Kidney (tissue), 14 donors: ENCODE measurements around the gene DAW1. TPM values are rescaled to one million over a fixed set of nuclear protein-coding genes. Genes with fewer than 3 reads are reported as not detected.
"Not testable (repeated sequence)": the region's sequence is repeated elsewhere in the genome, so short reads cannot be mapped to it uniquely, and the experiment has no call there.

Source experiments
- DNase-seq, 5 donors: peaks; one replicate each; pipeline ENCODE4 v3.0.0-alpha.2; 2013 to 2020
- FAIRE-seq: peaks from 2 replicates; lab custom pipeline; 2012; peaks lifted over from hg19 to GRCh38; lab: Jason Lieb, UNC
- H3K27ac ChIP-seq, 2 donors: one replicate each; pipeline ENCODE4 v1.7.0; 2013; ENCODE audit warnings: low read depth in 2 of 2, low read length in 2 of 2, inconsistent platforms in 1 of 2
- H3K27me3 ChIP-seq: one replicate; pipeline ENCODE4 v1.7.1; 2013; ENCODE audit warnings: low read length, inconsistent platforms; ENCODE audit not compliant: control insufficient read depth, insufficient read depth
- H3K36me3 ChIP-seq, 3 donors: one replicate each; pipeline versions ENCODE4 v1.7.0 to v1.7.1; 2013; ENCODE audit warnings: low read length in 3 of 3, control low read depth in 1 of 3, inconsistent platforms in 1 of 3; ENCODE audit not compliant: insufficient read depth in 3 of 3, control insufficient read depth in 2 of 3
- H3K4me1 ChIP-seq, 3 donors: one replicate each; pipeline versions ENCODE4 v1.7.0 to v1.7.1; 2013; ENCODE audit warnings: low read length in 3 of 3, inconsistent platforms in 1 of 3, low read depth in 1 of 3; ENCODE audit not compliant: control insufficient read depth in 2 of 3, insufficient read depth in 2 of 3
- H3K4me3 ChIP-seq, 3 donors: one replicate each; pipeline versions ENCODE4 v1.7.0 to v1.8.1; 2013; ENCODE audit warnings: low read length in 3 of 3, control low read depth in 1 of 3, inconsistent platforms in 1 of 3
- H3K9ac ChIP-seq, 3 donors: one replicate each; pipeline versions ENCODE4 v1.7.0 to v1.7.1; 2013; ENCODE audit warnings: low read length in 3 of 3, control low read depth in 1 of 3, inconsistent platforms in 1 of 3
- H3K9me3 ChIP-seq, 3 donors: one replicate each; pipeline versions ENCODE4 v1.7.0 to v1.7.1; 2013; ENCODE audit warnings: low read length in 3 of 3, control low read depth in 1 of 3, inconsistent platforms in 1 of 3; ENCODE audit not compliant: control insufficient read depth in 2 of 3, insufficient read depth in 1 of 3
- CTCF ChIP-seq: IDR thresholded peaks from 3 replicates; pipeline ENCODE4 v1.5.1; 2012; ENCODE audit warnings: mild to moderate bottlenecking, moderate library complexity, borderline replicate concordance; ENCODE audit not compliant: insufficient read depth; ENCODE audit errors: extremely low read depth
- intact Hi-C: fragments of 100-400 bp; cut with DNase I; formaldehyde crosslinking; loops from one replicate; pipeline ENCODE4 v1.11.1; 2022
- polyA plus RNA-seq: library from polyadenylated mRNA; stranded (reverse); fragments of 350-450 nt; fragmentation: Illumina TruSeq; extraction: RNeasy Lipid Tissue Mini Kit (QIAGEN cat#74804); gene quantifications from one replicate; pipeline ENCODE4 v1.2.3, GENCODE V29; 2014; ENCODE audit warnings: low read depth, low replicate concordance; ENCODE audit not compliant: insufficient read depth
- total RNA-seq: library from RNA; stranded (reverse); fragmentation: NEBNext Ultra II Directional; extraction: Animal tissue kit (Norgen Biotek cat#: 25700); gene quantifications from one replicate; pipeline ENCODE4 v1.2.1, GENCODE V29; 2021
- donor health status: control.
- donor health status: control.
- donor health status: control.
- donor health status: control.
- donor health status: control.
- donor health status: DM: yes; HTN: yes; CAD: no.
- donor health status: Normal renal cell carcinoma (clear cell type).

DAW1 gene
- total and polyA plus RNA-seq, 2 donors from 2014 or later = 1.0 to 1.7 TPM

DNA sequence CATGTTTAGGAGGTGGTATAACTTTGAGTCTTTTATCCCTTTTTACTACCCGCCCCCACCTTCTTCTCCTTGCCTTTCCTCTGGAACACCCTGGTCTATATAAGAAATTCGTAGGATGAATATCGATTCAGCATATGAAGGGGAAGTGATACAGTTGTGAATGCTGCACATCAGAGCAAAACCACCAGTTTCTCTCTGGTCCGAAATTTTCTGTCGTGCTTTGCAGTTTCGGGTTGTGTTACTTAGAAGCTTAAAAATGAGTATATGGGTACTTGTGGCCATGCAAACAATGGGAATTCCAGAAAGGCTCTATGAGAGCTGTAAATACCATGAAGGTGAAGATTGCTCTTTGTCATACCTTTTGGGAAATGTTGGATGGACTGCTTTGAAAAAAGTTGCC is 60.6 kb downstream of the DAW1 start:
- TF ChIP-seq CTCF = no peak
- peaks cover 0 to 12% (median 9%) of the 10 kb centered on the region in 3 donors for H3K9me3 ChIP-seq
- no peaks in the 10 kb centered on the region for H3K36me3 ChIP-seq
- no peaks in the 10 kb centered on the region for H3K4me1 ChIP-seq
- H3K4me3 ChIP-seq = no peak overlapping the region
- intact Hi-C loops = no loop called here
- H3K9ac ChIP-seq = no peak overlapping the region
- no peak for DNase-seq
- no peak for FAIRE-seq
- H3K27ac ChIP-seq = no peak overlapping the region
- H3K27me3 ChIP-seq = no peaks in the 10 kb centered on the region

- intact Hi-C loops = no loop called here
- no peak overlapping the region for H3K4me3 ChIP-seq
- H3K9me3 ChIP-seq = peaks cover 0 to 8% (median 6%) of the 10 kb centered on the region in 3 donors
- no peak for TF ChIP-seq CTCF
- FAIRE-seq = no peak
- H3K36me3 ChIP-seq = no peaks in the 10 kb centered on the region
- H3K27ac ChIP-seq = no peak overlapping the region
- no peaks in the 10 kb centered on the region for H3K27me3 ChIP-seq
- DNase-seq = no peak
- no peak overlapping the region for H3K9ac ChIP-seq
- H3K4me1 ChIP-seq = no peaks in the 10 kb centered on the region
These were observed 61.0 kb downstream of the DAW1 start for GRCh38 chr2:227932403-227932802.

DNA sequence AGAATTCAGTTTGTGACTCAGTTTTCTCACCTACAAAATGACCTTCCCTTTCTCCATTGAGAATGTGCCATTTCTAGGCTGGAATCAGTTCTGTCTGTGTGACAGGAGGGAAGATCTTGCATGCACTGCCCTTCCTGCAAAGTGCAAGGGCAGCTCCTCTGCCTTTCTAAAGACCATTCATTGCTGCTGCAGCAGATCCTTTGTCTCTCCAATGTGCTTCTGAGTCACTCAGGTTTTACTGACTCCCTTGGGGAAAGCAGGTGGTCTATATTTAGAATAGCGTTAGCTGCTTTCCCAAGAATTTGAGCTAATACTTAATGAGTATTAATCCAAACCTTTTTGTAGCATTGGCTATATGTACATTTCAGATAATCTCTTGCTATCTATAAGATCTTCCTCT is 62.5 kb downstream of the DAW1 start:
- no peak for DNase-seq
- H3K27ac ChIP-seq = no peak overlapping the region
- no peaks in the 10 kb centered on the region for H3K9me3 ChIP-seq
- no peaks in the 10 kb centered on the region for H3K27me3 ChIP-seq
- no peak overlapping the region for H3K4me3 ChIP-seq
- intact Hi-C loops = no loop called here
- H3K36me3 ChIP-seq = no peaks in the 10 kb centered on the region
- H3K9ac ChIP-seq = no peak overlapping the region
- FAIRE-seq = no peak
- TF ChIP-seq CTCF = no peak
- H3K4me1 ChIP-seq = no peaks in the 10 kb centered on the region

DNA sequence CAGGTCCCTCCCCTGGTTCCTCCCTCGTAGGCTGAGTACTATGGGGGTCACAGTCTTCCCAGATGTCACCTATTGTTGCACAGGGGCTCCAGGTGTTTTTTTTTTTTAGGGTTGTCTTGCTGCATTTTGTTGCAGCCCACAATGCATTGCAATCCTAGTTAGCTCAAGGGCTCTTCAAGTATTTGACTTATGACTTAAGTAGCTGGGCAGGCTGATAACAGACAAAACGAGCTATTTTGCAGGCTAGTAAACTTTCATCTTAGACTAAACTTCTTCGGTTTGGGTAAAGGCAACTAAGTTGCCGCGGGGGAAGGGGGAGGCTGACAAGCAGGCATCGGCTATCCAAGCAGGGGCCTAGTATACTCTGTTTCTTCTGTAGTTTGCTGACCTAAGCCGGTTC is 64.8 kb downstream of the DAW1 start:
- intact Hi-C loops, FAIRE-seq, H3K27ac ChIP-seq: not testable (repeated sequence)

More for the DNA sequence above, 64.8 kb downstream of the DAW1 start:
- not testable (repeated sequence) for H3K4me3 ChIP-seq, H3K27me3 ChIP-seq, DNase-seq, H3K9ac ChIP-seq, H3K9me3 ChIP-seq, H3K36me3 ChIP-seq, H3K4me1 ChIP-seq
